Neural crest cell (in vitro differentiated cells): ENCODE measurements around the gene ST6GALNAC1. TPM values are rescaled to one million over a fixed set of nuclear protein-coding genes. Genes with fewer than 3 reads are reported as not detected.
"Not testable (repeated sequence)": the region's sequence is repeated elsewhere in the genome, so short reads cannot be mapped to it uniquely, and the experiment has no call there.

Experiments used
- DNase-seq: peaks from one replicate; pipeline ENCODE4 v3.0.0; 2021; ENCODE audit warnings: low read depth, mixed read lengths, low spot score
- H3K27ac Mint-ChIP-seq: one replicate; pipeline ENCODE4 v1.8.0; 2021; ENCODE audit warnings: mild to moderate bottlenecking, mixed read lengths; ENCODE audit not compliant: unreplicated experiment
- H3K27me3 Mint-ChIP-seq: 2 replicates; pipeline ENCODE4 v1.8.0; 2021; ENCODE audit warnings: low read depth, mild to moderate bottlenecking, mixed read lengths
- H3K36me3 Mint-ChIP-seq: 2 replicates; pipeline ENCODE4 v1.8.0; 2021; ENCODE audit warnings: low read depth, mild to moderate bottlenecking, mixed read lengths
- H3K4me1 Mint-ChIP-seq: 2 replicates; pipeline ENCODE4 v1.8.0; 2021; ENCODE audit warnings: mixed read lengths
- H3K4me3 Mint-ChIP-seq: one replicate; pipeline ENCODE4 v1.8.0; 2021; ENCODE audit warnings: mild to moderate bottlenecking, mixed read lengths
- H3K9me3 Mint-ChIP-seq: 2 replicates; pipeline ENCODE4 v1.8.0; 2021; ENCODE audit warnings: mixed read lengths
- CTCF ChIP-seq: fragments of 200-600 bp; sonication (generic); conservative IDR thresholded peaks from 2 replicates; pipeline ENCODE4 v1.5.0; 2021; ENCODE audit warnings: antibody characterized with exemption, mild to moderate bottlenecking
- total RNA-seq: library from RNA; stranded (reverse); gene quantifications from 2 replicates; pipeline ENCODE4 v1.2.1, GENCODE V29; 2021

Gene ST6GALNAC1
- total RNA-seq, 1 donor from 2014 or later = not detected

GRCh38 chr17:76612977-76613851 lies 30.3 kb downstream of the ST6GALNAC1 start:
- DNase-seq = peak; percentile 33
- Mint-ChIP-seq H3K27ac (no peak overlapping the region), H3K27me3 (no peaks in the 10 kb centered on the region), H3K36me3 (peaks cover 4% of the 10 kb centered on the region), H3K4me3 (no peak overlapping the region), H3K9me3 (no peaks in the 10 kb centered on the region), H3K4me1 (peaks cover 34% of the 10 kb centered on the region)
- TF ChIP-seq CTCF = no peak

DNA sequence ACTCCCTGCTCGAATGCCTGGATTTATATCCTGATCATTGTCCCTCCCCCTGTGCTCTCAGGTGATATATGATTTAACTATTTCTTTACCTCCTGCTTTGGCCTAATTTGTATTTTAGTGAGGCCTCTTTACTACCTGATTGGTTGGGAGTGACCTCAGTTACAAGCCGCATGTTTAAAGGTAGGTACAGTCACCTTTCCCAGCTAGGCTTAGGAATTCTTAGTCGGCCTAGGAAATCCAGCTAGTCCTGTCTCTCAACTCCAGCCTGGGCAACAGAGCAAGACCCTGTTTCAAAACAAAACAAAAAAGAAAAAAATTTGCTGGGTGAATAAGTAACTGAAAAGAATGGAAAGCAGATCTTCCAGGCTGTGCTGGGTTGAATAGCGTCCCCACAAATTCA lies 31.1 kb downstream of the ST6GALNAC1 start:
- H3K4me1 Mint-ChIP-seq = peaks cover 34% of the 10 kb centered on the region
- H3K27ac Mint-ChIP-seq = no peak overlapping the region
- no peaks in the 10 kb centered on the region for H3K9me3 Mint-ChIP-seq
- no peaks in the 10 kb centered on the region for H3K27me3 Mint-ChIP-seq
- peaks cover 4% of the 10 kb centered on the region for H3K36me3 Mint-ChIP-seq
- no peak overlapping the region for H3K4me3 Mint-ChIP-seq
- TF ChIP-seq CTCF = no peak
- DNase-seq = no peak

DNA sequence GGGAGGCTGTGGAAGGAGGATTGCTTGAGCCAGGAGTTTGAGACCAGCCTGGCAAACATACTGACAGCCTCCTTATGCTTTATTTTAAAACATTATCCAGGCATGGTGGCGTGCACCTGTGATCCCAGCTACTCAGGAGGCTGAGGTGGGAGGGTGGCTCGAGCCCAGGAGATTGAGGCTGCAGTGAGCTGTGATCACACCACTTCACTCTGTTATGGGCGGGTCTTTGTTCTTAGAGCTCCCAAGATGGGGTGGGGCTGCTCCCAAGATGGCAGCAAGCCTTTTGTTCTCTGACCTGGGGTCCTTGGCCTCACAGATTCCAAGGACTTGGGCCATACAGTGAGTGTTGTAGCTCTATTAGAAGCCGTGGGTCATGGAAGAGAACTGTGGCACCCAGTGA lies 31.8 kb downstream of the ST6GALNAC1 start:
- DNase-seq = no peak
- H3K27ac Mint-ChIP-seq = no peak overlapping the region

DNA sequence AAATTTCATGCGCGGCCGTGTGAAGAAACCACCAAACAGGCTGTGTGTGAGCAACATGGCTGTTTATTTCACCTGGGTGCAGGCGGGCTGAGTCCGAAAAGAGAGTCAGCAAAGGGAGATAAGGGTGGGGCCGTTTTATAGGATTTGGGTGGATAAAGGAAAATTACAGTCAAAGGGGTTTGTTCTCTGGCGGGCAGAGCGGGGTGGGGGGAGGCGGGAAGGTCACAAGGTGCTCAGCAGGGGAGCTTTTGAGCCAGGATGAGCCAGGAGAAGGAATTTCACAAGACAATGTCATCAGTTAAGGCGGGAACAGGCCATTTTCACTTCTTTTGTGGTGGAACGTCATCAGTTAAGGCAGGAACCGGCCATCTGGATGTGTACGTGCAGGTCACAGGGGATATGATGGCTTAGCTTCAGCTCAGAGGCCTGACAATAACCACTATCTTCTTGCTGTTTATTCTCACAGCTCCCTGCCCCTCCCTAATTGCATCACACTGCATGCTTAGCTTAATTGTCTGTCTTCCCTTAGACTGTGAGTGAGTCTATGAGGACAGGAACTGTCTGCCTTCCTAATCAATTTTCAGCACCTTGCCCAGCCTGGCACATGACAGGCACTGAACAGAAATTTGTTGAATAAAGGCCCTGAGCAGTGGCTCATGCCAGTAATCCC lies 32.3 kb downstream of the ST6GALNAC1 start:
- not testable (repeated sequence) for H3K27me3 Mint-ChIP-seq, H3K9me3 Mint-ChIP-seq, H3K36me3 Mint-ChIP-seq, DNase-seq, H3K4me3 Mint-ChIP-seq
- peak overlapping the region; percentile 40 for H3K27ac Mint-ChIP-seq
- peaks cover 34% of the 10 kb centered on the region for H3K4me1 Mint-ChIP-seq

More for the DNA sequence above, 31.8 kb downstream of the ST6GALNAC1 start:
- Mint-ChIP-seq H3K36me3 (peaks cover 4% of the 10 kb centered on the region), H3K4me3 (no peak overlapping the region), H3K4me1 (peaks cover 34% of the 10 kb centered on the region), H3K9me3 (no peaks in the 10 kb centered on the region), H3K27me3 (no peaks in the 10 kb centered on the region)
- no peak for TF ChIP-seq CTCF

DNA sequence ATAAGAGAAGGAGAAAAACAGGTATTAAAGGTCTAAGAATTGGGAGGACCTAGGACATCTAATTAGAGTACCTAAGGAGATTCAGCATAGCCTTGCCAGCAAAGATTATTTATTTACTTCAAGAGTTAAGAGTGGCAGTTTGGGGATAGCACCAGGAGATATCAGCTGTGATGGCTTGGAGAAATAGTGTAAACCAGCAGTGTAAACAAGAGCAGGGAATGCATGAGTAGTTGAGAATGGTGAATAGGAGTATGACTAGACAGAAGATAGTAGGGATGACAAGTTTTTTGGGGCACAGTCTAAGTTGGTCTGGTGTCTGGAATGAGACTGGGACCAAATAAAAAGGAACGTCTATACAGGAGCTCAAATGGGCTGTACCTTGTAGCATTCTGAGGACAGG lies 36.9 kb downstream of the ST6GALNAC1 start:
- not testable (repeated sequence) for H3K4me3 Mint-ChIP-seq, H3K36me3 Mint-ChIP-seq, DNase-seq, H3K27ac Mint-ChIP-seq, H3K27me3 Mint-ChIP-seq, H3K9me3 Mint-ChIP-seq
- H3K4me1 Mint-ChIP-seq = peaks cover 19% of the 10 kb centered on the region

DNA sequence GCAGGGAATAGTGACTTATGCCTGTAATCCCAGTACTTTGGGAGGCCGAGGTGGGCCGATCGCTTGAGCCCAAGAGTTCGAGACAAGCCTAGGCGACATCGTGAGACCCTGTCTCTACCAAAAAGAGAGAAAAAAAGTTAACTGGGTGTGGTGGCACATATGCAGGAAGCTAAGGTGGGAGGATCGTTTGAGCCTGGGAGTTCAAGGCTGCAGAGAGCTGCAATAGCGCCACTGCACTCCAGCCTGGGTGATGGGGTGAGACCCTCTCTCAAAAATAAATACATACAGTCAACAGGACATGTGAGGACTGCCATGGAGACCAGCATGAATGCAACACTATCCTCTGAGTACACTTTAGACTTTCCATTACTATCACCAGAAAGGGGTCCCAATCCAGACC lies 42.5 kb downstream of the ST6GALNAC1 start:
- peaks cover 29% of the 10 kb centered on the region for H3K4me1 Mint-ChIP-seq
- no peaks in the 10 kb centered on the region for H3K36me3 Mint-ChIP-seq
- peaks cover 6% of the 10 kb centered on the region for H3K9me3 Mint-ChIP-seq
- H3K4me3 Mint-ChIP-seq = no peak overlapping the region
- no peak for DNase-seq
- H3K27me3 Mint-ChIP-seq = no peaks in the 10 kb centered on the region
- H3K27ac Mint-ChIP-seq = no peak overlapping the region
- no peak for TF ChIP-seq CTCF
